NCI-H2227 (cell line): ENCODE measurements around the gene ZNF699.
"Not testable (repeated sequence)": the region's sequence is repeated elsewhere in the genome, so short reads cannot be mapped to it uniquely, and the experiment has no call there.

ENCODE experiments used
- DNase-seq: peaks from one replicate; lab custom pipeline; 2025; ENCODE audit not compliant: unreplicated experiment; lab: John Stamatoyannopoulos, UW

The ZNF699 gene

DNA sequence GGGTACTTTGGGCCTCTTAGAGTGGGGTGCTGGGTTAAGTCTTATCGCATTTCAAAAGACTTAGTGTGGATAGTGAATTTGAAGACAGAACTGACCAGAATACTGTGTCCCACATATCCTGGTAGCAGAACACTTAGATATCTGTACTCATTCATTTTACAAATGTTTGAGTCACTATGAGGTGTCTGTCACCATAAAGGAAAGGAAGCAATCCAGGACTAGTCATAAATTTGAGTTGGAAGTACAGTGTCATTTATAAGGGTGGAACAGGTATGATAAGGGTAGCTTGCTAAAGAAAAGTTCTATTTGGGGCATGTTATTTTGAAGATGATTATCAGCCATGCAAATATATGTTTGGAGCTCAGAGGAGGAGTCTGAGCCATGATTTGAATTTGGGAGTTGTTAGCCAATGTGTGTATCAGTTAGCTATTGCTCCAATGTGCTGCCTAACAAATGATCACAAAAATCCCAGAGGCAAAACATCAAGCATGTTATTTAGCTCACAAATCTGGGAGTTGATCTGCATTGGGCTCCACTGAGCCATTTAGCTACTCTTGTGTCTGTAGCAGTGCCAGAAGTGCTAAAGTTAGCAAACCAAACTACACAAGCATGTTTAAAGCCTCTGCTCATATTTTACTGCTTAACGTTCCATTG, 20.3 kb downstream of the ZNF699 start:
- no peak for DNase-seq

DNA sequence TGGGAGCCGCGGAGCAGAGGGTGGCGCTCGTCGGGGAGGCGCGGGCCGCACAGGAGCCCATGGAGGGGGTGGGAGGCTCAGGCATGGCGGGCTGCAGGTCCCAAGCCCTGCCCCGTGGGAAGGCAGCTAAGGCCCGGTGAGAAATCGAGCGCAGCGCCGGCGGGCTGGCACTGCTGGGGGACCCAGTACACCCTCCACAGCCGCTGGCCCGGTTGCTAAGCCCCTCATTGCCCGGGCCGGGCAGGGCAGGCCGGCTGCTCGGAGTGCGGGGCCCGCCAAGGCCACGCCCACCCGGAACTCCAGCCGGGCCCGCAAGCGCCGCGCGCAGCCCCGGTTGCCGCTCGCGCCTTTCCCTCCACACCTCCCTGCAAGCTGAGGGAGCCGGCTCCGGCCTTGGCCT, 26.2 kb downstream of the ZNF699 start:
- DNase-seq: not testable (repeated sequence)

DNA sequence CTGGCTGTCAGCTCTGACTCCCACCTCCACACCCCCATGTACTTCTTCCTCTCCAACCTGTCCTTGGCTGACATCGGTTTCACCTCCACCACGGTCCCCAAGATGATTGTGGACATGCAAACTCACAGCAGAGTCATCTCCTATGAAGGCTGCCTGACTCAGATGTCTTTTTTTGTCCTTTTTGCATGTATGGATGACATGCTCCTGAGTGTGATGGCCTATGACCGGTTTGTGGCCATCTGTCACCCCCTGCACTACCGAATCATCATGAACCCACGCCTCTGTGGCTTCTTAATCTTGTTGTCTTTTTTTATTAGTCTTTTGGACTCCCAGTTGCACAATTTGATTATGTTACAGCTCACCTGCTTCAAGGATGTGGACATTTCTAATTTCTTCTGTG, 58.4 kb downstream of the ZNF699 start:
- DNase-seq: no peak

DNA sequence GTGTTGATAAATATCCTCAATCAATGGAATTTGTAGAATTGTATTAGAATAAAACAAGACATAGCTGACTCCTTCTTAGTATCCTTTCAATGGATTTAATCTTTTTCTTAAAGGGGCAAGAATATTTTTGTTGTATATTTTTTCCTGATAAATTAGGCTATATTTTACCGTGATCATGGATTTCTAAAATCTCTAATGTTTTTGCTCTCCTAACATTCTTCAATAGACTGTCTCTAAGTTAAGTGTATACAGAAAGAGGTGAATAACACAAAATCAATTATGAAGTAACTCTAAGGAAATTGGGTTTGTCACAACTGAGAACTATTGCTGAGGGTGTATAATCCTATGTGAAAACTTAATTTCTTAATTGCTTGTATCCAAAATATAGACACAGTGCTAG, 59.0 kb downstream of the ZNF699 start, which contains the start of gene OR7E24:
Gene OR7E24, plus strand, starts transcription at position 301 of the 400 bp plus-strand sequence. CDS start 114 bp downstream, outside the sequence.
- DNase-seq: no peak
